PFSK-1 (cell line): ENCODE measurements around the gene CEP112.

Source experiments
- FOXP2 ChIP-seq: optimal IDR thresholded peaks from 2 replicates; pipeline ENCODE3; 2011; ENCODE audit warnings: borderline replicate concordance, control low read depth, inconsistent platforms; ENCODE audit not compliant: insufficient read depth; ENCODE audit errors: extremely low read length, extremely low read depth
- POLR2AphosphoS5 ChIP-seq: IDR thresholded peaks from 2 replicates; pipeline ENCODE4 v1.6.1; 2012; ENCODE audit warnings: low read depth, mild to moderate bottlenecking, control low read depth, low read length, moderate library complexity
- SIN3A ChIP-seq: IDR thresholded peaks from 2 replicates; pipeline ENCODE4 v1.6.1; 2012; ENCODE audit warnings: mild to moderate bottlenecking, low read length, moderate library complexity, borderline replicate concordance; ENCODE audit not compliant: insufficient read depth
- TAF1 ChIP-seq: IDR thresholded peaks from 2 replicates; pipeline ENCODE4 v1.6.1; 2012; ENCODE audit warnings: low read length, control low read depth, borderline replicate concordance; ENCODE audit not compliant: insufficient read depth
- TF ChIP-seq, protein P1 (sequence below), 2 experiments: IDR thresholded peaks; 2 replicates each; pipeline versions ENCODE4 v1.6.1 to v1.8.0; 2011 to 2012; ENCODE audit warnings: low read depth in 2 of 2, low read length in 2 of 2, control low read depth in 1 of 2, inconsistent platforms in 1 of 2, mild to moderate bottlenecking in 1 of 2, moderate library complexity in 1 of 2; ENCODE audit not compliant: insufficient read depth in 1 of 2

DNA sequence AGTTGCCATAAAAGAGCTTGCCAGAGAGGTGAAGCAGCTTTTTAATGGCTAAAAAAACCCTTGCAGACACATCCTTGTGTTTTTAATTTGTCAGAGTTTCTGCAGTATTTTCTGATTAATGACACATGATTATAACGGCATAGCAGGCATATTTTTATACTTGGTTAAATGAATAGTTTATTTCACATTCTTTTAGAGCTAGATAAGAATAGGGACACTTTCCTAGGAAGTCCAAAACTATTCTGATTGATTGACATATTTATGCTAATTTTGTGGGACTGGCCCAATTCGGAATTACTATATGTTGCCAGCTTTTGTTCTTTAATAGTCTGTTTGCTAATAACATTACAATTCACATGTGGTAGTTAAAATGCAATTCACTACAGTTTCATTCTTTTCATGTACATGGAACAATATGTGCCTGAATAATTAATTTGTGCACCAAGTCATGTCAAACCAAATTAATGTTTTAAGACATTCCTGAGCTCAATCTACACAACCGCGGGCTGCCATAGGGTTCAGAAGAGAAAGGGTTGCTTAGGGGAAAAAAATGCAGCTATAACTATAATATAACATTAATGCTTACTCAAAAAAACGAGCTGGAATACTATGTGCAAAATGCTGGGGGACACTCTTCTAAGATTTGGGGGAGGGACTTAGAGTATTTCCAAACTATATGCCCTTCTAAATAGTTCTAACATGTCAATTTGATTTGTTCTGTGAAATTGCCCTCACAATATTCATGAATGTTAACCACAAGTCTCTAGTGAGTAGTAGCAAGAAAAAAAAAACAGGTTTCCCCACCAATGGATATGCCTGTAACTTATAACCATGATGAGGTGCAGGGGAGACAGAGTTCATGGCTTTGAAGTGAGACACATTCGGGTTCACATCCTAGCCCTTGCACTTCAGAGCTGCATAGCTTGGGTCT, 305.4 kb downstream of the CEP112 start:
- no peak for TF ChIP-seq POLR2AphosphoS5
- no peak for TF ChIP-seq SIN3A
- TF ChIP-seq, protein P1, sequence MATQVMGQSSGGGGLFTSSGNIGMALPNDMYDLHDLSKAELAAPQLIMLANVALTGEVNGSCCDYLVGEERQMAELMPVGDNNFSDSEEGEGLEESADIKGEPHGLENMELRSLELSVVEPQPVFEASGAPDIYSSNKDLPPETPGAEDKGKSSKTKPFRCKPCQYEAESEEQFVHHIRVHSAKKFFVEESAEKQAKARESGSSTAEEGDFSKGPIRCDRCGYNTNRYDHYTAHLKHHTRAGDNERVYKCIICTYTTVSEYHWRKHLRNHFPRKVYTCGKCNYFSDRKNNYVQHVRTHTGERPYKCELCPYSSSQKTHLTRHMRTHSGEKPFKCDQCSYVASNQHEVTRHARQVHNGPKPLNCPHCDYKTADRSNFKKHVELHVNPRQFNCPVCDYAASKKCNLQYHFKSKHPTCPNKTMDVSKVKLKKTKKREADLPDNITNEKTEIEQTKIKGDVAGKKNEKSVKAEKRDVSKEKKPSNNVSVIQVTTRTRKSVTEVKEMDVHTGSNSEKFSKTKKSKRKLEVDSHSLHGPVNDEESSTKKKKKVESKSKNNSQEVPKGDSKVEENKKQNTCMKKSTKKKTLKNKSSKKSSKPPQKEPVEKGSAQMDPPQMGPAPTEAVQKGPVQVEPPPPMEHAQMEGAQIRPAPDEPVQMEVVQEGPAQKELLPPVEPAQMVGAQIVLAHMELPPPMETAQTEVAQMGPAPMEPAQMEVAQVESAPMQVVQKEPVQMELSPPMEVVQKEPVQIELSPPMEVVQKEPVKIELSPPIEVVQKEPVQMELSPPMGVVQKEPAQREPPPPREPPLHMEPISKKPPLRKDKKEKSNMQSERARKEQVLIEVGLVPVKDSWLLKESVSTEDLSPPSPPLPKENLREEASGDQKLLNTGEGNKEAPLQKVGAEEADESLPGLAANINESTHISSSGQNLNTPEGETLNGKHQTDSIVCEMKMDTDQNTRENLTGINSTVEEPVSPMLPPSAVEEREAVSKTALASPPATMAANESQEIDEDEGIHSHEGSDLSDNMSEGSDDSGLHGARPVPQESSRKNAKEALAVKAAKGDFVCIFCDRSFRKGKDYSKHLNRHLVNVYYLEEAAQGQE (IDR thresholded peaks at IDR 0.05; ENCODE audit: insufficient read depth in 1 of 2, low read depth in 2 of 2, low read length in 2 of 2) = no peak
- no peak for TF ChIP-seq FOXP2
- TF ChIP-seq TAF1 = no peak
